HG02973 (cell line): ENCODE measurements around the gene KIFC1.
A peak's percentile ranks its signal among the peaks of the same experiment; 100 is the strongest.

ENCODE experiments used
- ATAC-seq: cut with Tn5 transposase; IDR thresholded peaks from one replicate; pipeline ENCODE4 v1.9.1; 2021; ENCODE audit warnings: moderate library complexity; ENCODE audit not compliant: unreplicated experiment

The KIFC1 gene

DNA sequence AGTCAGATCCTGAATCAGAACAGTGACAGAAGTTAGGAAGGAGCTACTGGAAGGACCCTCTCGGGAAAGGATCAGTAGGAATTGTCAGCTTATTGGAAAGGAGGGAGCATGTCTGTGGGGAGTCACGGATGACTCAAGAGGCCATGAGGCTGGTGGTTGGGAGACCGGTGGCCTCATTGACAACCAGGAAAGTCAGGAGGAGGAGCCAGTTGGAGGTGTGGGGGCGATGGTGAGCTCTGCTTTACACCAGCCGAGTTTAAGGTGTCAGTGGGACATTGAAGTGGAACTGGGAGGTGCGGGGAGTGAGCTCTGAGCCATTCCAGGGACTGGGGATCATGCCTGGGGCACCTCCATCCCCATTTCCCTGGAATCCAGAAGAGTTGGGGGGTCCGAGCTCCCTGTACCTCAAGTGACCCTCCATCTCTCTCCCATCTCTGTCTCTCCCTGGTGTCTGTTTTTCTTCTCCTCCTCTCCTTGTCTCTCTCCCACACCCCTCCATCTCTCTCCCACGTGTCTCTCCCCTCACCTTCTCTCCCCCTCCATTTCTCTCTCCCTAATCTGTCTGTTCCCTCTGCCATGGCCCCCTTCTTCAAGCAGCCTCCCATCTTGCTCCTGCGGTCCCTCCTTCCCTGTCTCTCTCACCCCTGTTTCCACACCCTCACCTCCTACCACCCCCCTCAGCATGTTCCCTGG, 48.5 kb downstream of the KIFC1 start:
- ATAC-seq = no peak

DNA sequence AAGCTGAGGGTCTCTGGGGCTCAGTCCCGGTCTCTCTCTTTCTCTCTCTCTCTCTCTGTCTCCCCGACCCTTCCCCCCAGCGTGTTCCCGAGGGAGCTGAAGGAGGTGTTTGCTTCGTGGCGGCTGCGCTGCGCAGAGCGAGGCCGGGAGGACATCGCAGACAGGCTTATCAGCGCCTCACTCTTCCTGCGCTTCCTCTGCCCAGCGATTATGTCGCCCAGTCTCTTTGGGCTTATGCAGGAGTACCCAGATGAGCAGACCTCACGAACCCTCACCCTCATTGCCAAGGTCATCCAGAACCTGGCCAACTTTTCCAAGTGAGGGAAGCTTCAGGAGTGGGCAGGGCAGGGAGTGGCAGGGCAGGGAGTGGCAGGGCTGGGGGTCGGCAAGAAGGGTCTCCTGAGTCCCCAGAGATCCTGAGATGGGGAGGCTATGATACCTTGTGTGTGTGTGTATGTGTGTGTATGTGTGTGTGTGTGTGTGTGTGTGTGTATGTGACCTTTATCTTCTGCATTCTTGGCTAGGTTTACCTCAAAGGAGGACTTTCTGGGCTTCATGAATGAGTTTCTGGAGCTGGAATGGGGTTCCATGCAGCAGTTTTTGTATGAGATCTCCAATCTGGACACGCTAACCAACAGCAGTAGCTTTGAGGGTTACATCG, 49.2 kb downstream of the KIFC1 start:
- no peak for ATAC-seq

DNA sequence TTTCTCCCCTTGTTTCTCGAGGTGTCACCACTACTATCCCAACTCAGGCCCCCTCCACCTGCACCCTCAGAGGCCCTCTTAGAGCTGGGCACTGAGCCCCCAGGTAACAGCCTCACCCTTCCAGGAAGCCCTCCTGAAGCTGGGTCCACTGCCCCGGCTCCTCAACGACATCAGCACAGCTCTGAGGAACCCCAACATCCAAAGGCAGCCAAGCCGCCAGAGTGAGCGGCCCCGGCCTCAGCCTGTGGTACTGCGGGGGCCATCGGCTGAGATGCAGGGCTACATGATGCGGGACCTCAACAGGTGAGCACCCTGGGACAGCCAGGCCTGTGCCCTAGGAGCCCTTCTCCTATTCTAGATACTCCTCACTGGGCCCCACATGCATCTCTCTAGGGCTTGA, 49.8 kb downstream of the KIFC1 start:
- ATAC-seq = no peak

DNA sequence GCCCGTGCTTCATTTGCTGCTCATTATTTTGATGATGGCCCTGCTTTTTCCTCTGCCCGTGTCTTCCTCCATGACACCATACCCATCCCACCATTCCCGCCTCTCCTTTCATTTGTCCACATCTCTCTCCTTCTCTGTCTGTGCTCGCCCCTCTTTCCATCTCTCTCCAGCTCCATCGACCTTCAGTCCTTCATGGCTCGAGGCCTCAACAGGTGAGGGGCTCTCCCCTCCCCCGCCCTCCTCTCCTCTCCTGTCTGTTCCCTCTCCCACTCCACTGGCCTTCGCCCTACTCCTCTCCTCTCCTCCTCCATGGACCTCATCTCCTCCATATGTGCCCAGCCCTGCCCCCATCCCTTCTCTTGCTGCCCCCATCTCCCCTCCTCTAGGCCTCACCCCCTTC, 50.7 kb downstream of the KIFC1 start:
- ATAC-seq = no peak

DNA sequence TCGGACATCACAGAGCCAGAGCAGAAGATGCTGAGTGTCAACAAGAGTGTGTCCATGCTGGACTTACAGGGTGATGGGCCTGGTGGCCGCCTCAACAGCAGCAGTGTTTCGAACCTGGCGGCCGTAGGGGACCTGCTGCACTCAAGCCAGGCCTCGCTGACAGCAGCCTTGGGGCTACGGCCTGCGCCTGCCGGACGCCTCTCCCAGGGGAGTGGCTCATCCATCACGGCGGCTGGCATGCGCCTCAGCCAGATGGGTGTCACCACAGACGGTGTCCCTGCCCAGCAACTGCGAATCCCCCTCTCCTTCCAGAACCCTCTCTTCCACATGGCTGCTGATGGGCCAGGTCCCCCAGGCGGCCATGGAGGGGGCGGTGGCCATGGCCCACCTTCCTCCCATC, 51.4 kb downstream of the KIFC1 start:
- no peak for ATAC-seq

DNA sequence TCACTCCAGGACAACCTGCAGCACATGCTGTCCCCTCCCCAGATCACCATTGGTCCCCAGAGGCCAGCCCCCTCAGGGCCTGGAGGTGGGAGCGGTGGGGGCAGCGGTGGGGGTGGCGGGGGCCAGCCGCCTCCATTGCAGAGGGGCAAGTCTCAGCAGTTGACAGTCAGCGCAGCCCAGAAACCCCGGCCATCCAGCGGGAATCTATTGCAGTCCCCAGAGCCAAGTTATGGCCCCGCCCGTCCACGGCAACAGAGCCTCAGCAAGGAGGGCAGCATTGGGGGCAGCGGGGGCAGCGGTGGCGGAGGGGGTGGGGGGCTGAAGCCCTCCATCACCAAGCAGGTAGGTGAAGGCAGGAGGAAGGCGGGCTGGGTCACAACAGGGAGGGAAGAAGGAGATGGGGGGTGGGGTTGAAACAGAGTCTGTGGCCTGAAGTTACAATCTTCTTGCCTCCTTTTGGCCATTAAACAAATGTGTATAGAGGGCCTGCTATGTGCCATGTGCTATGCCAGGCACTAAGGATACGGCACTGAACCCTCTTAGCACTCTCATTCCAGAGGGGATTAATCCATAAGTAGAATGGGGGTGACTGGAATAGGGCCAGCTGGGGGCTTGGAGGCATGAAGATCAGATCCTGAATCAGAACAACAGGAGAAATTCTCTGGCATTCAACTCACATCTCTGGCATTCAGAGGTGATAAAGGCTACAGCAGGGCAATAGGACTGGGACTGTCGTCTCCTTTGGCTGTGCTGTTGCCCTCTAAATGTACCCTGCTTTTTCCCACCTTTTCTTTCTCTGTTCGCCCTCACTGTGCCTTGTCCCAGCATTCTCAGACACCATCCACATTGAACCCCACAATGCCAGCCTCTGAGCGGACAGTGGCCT, 52.2 kb downstream of the KIFC1 start:
- ATAC-seq = no peak

DNA sequence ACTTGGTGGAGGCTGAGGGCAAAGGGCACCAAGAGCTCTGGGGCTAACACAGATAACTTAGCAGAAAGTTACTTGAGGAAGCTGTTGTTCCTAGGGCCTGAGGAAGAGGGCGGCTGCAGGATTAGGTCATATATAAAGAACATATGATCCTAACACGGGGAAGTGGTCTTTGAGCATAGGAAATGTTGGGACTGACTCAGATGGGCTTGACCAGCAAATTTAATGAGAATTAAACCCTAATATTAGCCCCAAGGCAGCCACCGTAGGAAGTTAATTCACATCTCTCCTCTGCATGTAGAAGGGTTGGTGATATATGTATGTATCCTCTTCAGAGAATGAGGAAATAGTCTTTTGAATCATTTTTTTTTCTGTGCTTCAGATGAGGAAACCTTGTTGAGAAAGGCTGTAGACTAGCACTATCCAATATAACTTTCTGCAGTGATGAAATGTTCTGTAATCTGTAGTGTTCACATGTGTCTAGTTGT, 53.5 kb downstream of the KIFC1 start:
- ATAC-seq = no peak

DNA sequence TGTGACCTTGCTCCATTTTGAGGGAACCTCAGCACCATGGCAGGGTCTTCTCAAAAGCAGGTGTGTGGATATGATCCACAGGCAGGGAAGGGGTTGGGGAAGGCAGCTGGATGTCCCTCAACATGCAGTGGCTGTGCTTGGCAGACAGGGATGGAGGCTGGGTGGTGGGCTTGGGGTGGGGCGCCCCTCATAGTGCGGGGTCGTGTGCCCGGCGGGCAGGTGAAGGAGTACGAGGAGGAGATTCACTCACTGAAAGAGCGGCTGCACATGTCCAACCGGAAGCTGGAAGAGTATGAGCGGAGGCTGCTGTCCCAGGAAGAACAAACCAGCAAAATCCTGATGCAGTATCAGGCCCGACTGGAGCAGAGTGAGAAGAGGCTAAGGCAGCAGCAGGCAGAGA, 54.7 kb downstream of the KIFC1 start:
- ATAC-seq = no peak

DNA sequence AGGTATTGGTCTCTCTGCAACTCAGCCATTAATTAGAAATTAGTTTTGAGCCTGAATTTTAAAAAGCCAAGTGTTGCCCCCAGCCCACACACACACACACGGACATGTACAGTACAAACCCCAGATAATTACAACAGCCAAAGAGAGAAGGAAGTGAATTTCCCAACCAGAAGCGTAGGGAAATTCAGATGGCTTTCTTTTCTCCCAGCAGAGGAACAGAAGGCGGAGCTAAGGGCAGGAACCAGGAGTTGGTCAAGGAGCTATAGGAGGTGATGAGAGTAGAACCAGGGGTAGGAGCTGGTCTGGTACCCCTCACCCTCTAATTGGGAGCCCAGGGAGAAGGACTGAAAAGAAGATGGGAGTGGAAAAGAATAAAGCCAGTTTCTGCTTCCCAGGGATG, 58.8 kb downstream of the KIFC1 start:
- ATAC-seq = no peak

DNA sequence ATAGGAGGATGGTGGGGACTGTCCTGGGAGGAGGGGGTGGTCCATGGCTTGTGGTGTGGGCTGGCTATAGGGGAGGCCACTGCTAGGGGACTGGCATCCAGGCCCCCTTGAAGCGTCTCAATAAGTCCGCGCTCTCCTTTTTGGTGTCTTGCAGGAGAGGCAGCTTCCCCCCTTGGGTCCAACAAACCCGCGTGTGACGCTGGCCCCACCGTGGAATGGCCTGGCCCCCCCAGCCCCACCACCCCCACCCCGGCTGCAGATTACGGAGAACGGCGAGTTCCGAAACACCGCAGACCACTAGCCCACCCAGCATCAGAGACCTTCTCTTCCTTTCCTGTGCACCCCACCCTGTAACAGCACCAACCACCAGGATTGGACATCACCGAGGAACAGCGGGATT, 60.0 kb downstream of the KIFC1 start:
- no peak for ATAC-seq

DNA sequence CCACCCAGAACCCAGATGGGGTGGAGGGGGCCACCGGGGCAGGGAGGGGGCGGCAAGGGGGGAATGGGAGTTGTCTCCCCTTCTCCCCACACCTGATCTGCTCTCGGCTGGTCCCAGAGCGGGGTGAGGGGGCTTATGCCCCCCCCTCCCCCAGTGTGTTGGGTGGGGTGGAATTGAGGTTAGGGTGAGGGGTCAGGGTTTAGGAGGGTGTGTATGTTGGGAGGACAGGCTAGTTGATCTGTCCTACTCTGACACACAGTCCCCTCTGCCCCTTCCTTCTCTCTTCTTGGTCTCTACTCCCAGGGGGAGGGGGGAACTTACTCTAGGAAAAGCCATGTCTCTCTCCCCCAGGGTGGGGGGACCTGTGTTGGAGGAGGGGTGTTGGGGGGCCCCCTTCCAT, 60.9 kb downstream of the KIFC1 start:
- no peak for ATAC-seq

DNA sequence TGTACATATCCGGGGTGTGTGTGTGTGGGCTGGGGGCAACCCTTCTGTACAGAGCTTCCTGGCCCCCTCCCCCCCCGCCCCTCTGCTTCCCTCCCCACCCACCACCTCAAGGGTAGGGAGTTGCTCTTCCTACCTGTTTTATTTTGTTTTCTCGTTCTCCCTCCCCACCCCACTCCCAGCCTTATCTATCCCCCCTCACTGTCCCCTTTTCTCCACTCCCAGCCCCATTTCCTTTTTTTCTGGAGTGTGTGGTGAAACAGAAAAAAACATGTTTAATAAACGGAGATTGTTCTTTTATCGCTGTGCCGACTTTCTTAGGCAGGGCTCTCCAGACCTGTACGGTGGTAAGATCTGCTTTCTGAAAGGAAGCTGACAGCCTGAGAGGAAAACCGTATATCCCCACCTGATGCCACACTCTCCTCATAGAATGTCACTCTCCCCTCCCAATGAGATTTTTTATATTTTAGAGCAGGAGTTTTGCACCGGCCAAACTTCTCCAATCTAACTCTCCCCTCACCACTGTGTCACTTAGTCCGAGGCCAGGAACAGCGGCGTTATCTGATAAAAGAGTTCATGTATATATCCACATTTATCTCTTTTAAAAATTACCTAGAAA, 61.9 kb downstream of the KIFC1 start:
- no peak for ATAC-seq

DNA sequence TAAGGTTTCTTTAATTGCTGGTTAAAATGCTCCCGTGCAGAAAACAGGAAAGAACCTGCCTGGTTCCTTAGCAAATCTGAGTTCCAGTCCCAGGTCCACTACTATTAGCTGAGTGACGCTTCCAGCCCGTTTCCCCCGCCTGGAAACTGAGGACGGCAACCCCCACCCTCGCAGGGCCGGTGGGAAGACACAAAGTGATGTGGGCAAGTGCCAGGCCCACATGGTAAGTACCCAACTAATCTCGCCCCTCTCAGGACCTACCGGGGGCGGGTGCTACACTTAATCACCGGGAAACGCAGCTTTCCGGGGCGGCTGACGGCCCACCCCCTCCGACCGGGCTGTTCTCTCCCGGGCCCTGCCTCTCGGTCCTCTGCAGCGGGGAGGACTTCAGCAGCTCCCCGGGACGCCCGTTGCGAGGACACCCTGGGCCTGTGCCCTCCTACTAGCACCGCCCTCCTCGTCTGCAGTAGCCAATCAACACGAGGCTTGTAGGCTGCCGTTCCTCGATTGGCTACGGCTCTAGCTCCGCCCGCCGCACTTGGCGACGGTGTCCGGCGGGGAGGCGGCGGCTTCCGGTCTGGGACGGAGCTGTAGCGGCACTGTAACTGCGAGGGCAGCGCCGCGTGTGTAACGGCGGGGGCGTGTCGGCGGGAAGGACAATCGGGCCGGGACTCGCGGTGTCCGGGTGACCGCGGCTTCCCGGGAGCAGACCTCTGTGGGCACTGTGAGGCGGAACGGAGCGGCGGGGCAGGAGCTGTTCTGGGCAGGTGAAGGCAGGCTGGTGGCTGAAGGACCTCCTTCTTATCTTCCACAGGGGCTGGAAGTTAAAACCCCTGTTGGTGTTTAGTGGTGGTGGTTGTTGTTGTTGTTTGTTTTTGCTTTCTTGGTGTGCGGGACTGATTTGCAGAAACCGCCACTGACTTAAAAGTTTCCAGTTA, 62.7 kb downstream of the KIFC1 start, which contains the start of gene ZBTB9:
Gene ZBTB9 (plus strand): TSS at position 568 of the 938 bp plus-strand sequence. CDS start 525 bp downstream, outside the sequence.
- peak; percentile 92 for ATAC-seq

DNA sequence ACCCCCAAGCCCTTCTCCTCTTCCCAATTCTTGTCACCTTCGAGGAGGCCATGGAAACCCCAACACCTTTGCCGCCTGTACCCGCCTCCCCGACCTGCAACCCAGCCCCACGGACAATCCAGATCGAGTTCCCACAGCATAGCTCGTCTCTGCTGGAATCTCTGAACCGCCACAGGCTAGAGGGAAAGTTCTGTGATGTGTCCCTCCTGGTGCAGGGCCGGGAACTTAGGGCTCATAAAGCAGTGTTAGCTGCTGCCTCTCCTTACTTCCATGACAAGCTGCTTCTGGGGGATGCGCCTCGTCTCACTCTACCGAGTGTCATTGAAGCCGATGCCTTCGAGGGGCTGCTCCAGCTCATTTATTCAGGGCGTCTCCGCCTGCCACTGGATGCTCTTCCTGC, 63.4 kb downstream of the KIFC1 start:
- ATAC-seq = no peak

DNA sequence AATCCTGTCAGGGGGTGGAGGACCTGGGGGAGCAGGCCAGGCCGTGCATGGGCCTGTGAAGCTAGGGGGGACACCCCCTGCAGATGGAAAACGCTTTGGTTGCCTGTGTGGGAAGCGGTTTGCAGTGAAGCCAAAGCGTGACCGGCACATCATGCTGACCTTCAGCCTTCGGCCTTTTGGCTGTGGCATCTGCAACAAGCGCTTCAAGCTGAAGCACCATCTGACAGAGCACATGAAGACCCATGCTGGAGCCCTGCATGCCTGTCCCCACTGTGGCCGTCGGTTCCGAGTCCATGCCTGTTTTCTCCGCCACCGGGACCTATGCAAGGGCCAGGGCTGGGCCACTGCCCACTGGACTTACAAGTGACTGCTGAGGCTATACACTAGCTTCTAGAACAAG, 64.5 kb downstream of the KIFC1 start:
- ATAC-seq = no peak

DNA sequence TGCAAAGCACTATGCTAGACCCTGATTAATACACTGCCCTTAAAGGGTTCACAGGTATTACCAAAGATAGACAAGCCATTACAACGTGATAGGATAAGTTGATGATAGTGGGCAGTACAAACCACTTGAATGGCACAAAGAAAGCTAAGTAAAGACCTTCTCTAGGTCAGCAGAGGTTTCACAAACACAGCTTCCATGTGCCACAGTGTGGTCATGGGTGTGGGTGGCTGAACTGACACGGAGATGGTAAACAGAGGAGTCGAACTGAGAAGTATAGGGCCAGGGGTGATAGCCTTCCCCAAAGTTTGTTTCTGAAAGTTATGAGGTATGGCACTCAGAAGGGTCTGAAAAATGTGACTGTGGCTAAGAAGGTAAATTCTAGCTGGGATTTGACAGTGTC, 67.1 kb downstream of the KIFC1 start:
- ATAC-seq = no peak

DNA sequence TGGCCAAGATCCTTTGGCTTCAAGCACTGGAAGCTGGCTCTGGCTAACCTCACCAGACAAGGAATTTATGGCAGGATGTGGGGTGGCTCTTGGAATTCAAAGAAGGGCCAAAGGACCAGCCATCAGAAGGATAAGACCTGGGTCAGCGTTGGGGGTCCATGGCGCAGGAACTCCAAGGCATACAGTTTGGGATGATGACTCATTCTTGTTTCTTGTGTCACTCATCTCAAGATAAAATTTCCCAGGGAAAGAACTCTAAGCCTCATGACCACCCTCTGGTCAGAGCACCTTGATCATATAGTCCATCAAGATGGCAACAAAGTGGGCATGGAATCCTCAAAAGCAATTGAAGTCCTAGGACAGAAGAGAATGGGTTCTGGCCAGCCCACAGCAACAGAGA, 67.6 kb downstream of the KIFC1 start:
- no peak for ATAC-seq
